OCI-LY1 (cell line): ENCODE measurements around the gene DRD4.

Experiments
- H2AFZ ChIP-seq: fragments of 200-600 bp; sonication (generic), shearing (Covaris generic); 2 replicates; pipeline ENCODE4 v1.6.0; 2014; ENCODE audit warnings: antibody characterized with exemption, mild to moderate bottlenecking, low read length
- H3F3A ChIP-seq: fragments of 200-600 bp; sonication (generic), shearing (Covaris generic); 2 replicates; pipeline ENCODE4 v1.6.0; 2014; ENCODE audit warnings: mild to moderate bottlenecking, antibody characterized with exemption, low read length, moderate library complexity; ENCODE audit not compliant: insufficient read depth
- H3K27ac ChIP-seq: fragments of 200-600 bp; sonication (generic); 2 replicates; pipeline ENCODE4 v1.5.1; 2014; ENCODE audit warnings: low read length, mixed run types, mild to moderate bottlenecking, low read depth; ENCODE audit not compliant: poor library complexity, severe bottlenecking
- H3K27me3 ChIP-seq: fragments of 200-600 bp; sonication (generic); 2 replicates; pipeline ENCODE4 v1.6.0; 2014; ENCODE audit warnings: antibody characterized with exemption, mild to moderate bottlenecking, low read length, moderate library complexity; ENCODE audit not compliant: insufficient read depth
- H3K36me3 ChIP-seq: fragments of 200-600 bp; sonication (generic); 2 replicates; pipeline ENCODE4 v1.6.1; 2014; ENCODE audit warnings: mild to moderate bottlenecking, antibody characterized with exemption, low read length, moderate library complexity, mixed read lengths; ENCODE audit not compliant: insufficient read depth
- H3K4me1 ChIP-seq: fragments of 200-600 bp; sonication (generic); 2 replicates; pipeline ENCODE4 v1.5.1; 2014; ENCODE audit warnings: mild to moderate bottlenecking, low read length, moderate library complexity; ENCODE audit not compliant: insufficient read depth, severe bottlenecking
- H3K4me2 ChIP-seq: fragments of 200-600 bp; sonication (generic), shearing (Covaris generic); 2 replicates; pipeline ENCODE4 v1.6.1; 2014; ENCODE audit warnings: low read length
- H3K4me3 ChIP-seq: fragments of 200-600 bp; sonication (generic); 2 replicates; pipeline ENCODE4 v1.5.1; 2014; ENCODE audit warnings: low read length, low read depth, mild to moderate bottlenecking, mixed read lengths; ENCODE audit not compliant: poor library complexity, severe bottlenecking
- H3K79me2 ChIP-seq: fragments of 200-600 bp; shearing (Covaris generic); 2 replicates; pipeline ENCODE4 v1.6.1; 2016; ENCODE audit warnings: mixed run types, low read length, mixed read lengths; ENCODE audit not compliant: insufficient read depth
- H3K9ac ChIP-seq: fragments of 200-600 bp; sonication (generic), shearing (Covaris generic); 2 replicates; pipeline ENCODE4 v1.6.1; 2014; ENCODE audit warnings: mild to moderate bottlenecking, low read length, mixed read lengths
- H3K9me2 ChIP-seq: fragments of 200-600 bp; sonication (generic), shearing (Covaris generic); 2 replicates; pipeline ENCODE4 v1.6.1; 2014; ENCODE audit warnings: low read depth, mild to moderate bottlenecking, low read length, mixed read lengths
- H3K9me3 ChIP-seq: fragments of 200-600 bp; shearing (Covaris generic); 2 replicates; pipeline ENCODE4 v1.6.1; 2014; ENCODE audit warnings: low read length, mixed read lengths
- H4K20me1 ChIP-seq: fragments of 200-600 bp; sonication (generic), shearing (Covaris generic); 2 replicates; pipeline ENCODE4 v1.6.0; 2016; ENCODE audit warnings: mild to moderate bottlenecking, low read length; ENCODE audit not compliant: insufficient read depth
- CTCF ChIP-seq: fragments of 200-600 bp; sonication (generic), shearing (Covaris generic); IDR thresholded peaks from 2 replicates; pipeline ENCODE4 v1.5.1; 2017; ENCODE audit warnings: mild to moderate bottlenecking, antibody characterized with exemption, low read length, moderate library complexity, mixed read lengths
- EZH2 ChIP-seq: fragments of 200-600 bp; sonication (generic), shearing (Covaris generic); IDR thresholded peaks from 2 replicates; pipeline ENCODE4 v1.8.0; 2017; ENCODE audit warnings: borderline replicate concordance, mixed run types, mild to moderate bottlenecking, antibody characterized with exemption, low read length, moderate library complexity, mixed read lengths

Gene DRD4

GRCh38 chr11:641806-642370 is 4.8 kb downstream of the DRD4 start:
- H3K9ac ChIP-seq, result no peak overlapping the region
- no peak overlapping the region for H3K4me2 ChIP-seq
- H3K36me3 ChIP-seq, result peaks cover 5% of the 10 kb centered on the region; the same call in 1 of the 2 replicates
- H3K79me2 ChIP-seq, result no peaks in the 10 kb centered on the region
- no peaks in the 10 kb centered on the region for H3F3A ChIP-seq
- H3K4me1 ChIP-seq, result peaks cover 17% of the 10 kb centered on the region
- no peaks in the 10 kb centered on the region for H3K9me3 ChIP-seq
- H2AFZ ChIP-seq, result no peak overlapping the region
- H3K9me2 ChIP-seq, result no peaks in the 10 kb centered on the region
- no peak overlapping the region for H3K27ac ChIP-seq
- no peaks in the 10 kb centered on the region for H3K27me3 ChIP-seq
- TF ChIP-seq CTCF, result no peak
- TF ChIP-seq EZH2, result no peak
- no peak overlapping the region for H3K4me3 ChIP-seq
- no peaks in the 10 kb centered on the region for H4K20me1 ChIP-seq

GRCh38 chr11:643366-643765 is 6.3 kb downstream of the DRD4 start:
- Histone ChIP-seq H3K27ac (no peak overlapping the region), H4K20me1 (no peaks in the 10 kb centered on the region)

GRCh38 chr11:643849-644738 is 7.0 kb downstream of the DRD4 start:
- no peak overlapping the region for H3K4me3 ChIP-seq
- TF ChIP-seq EZH2 (no peak), CTCF (no peak)
- H3K9me3 ChIP-seq, result no peaks in the 10 kb centered on the region
- no peak overlapping the region for H2AFZ ChIP-seq
- H3K9ac ChIP-seq, result no peak overlapping the region
- H3K4me2 ChIP-seq, result no peak overlapping the region
- peaks cover 5% of the 10 kb centered on the region; the same call in 1 of the 2 replicates for H3K36me3 ChIP-seq
- no peaks in the 10 kb centered on the region for H3F3A ChIP-seq
- no peaks in the 10 kb centered on the region for H4K20me1 ChIP-seq
- peaks cover 18% of the 10 kb centered on the region for H3K4me1 ChIP-seq
- no peaks in the 10 kb centered on the region for H3K9me2 ChIP-seq
- H3K79me2 ChIP-seq, result no peaks in the 10 kb centered on the region
- H3K27ac ChIP-seq, result no peak overlapping the region
- H3K27me3 ChIP-seq, result no peaks in the 10 kb centered on the region

More at GRCh38 chr11:643366-643765, 6.3 kb downstream of the DRD4 start:
- Histone ChIP-seq H3K36me3 (peaks cover 5% of the 10 kb centered on the region; the same call in 1 of the 2 replicates), H3K4me2 (no peak overlapping the region), H3K9me2 (no peaks in the 10 kb centered on the region), H3K9ac (no peak overlapping the region), H3K79me2 (no peaks in the 10 kb centered on the region), H2AFZ (no peak overlapping the region), H3K4me3 (no peak overlapping the region), H3K27me3 (no peaks in the 10 kb centered on the region), H3F3A (no peaks in the 10 kb centered on the region), H3K4me1 (peaks cover 18% of the 10 kb centered on the region), H3K9me3 (no peaks in the 10 kb centered on the region)
- no peak for TF ChIP-seq EZH2
- TF ChIP-seq CTCF, result no peak
